ENCODE data around the gene TEP1. TPM values are rescaled to one million over a fixed set of nuclear protein-coding genes. Genes with fewer than 3 reads are reported as not detected.

The TEP1 gene
- polyA plus RNA-seq, 3 donors = 2.3 to 78.9 (median 7.1) TPM

- H3K9me3 Mint-ChIP-seq = peaks cover 0 to 9% (median 3%) of the 10 kb centered on the region in 7 donors
- Histone ChIP-seq H3K27ac (ENCODE audit: low read depth in 1 of 2, low read length in 2 of 2) (no peak overlapping the region), H4K20me1 (ENCODE audit: insufficient read depth, low read length) (no peaks in the 10 kb centered on the region), H3K4me3 (replicated peaks in 1 of 3; ENCODE audit: low read depth in 2 of 3, low read length in 3 of 3) (no peak overlapping the region), H3K36me3 (replicated peaks in 1 of 2; ENCODE audit: control insufficient read depth in 1 of 2, insufficient read depth in 2 of 2, low read length in 2 of 2) (no peaks in the 10 kb centered on the region), H2AFZ (ENCODE audit: insufficient read depth, low read depth, low read length, poor library complexity, severe bottlenecking) (no peak overlapping the region), H3K9ac (ENCODE audit: insufficient read depth, low read length, poor library complexity, severe bottlenecking) (no peak overlapping the region), H3K27me3 (ENCODE audit: control insufficient read depth in 2 of 2, insufficient read depth in 2 of 2, low read length in 2 of 2) (no peaks in the 10 kb centered on the region), H3K9me3 (replicated peaks in 1 of 2; ENCODE audit: control insufficient read depth in 1 of 2, insufficient read depth in 1 of 2, low read length in 2 of 2) (no peaks in the 10 kb centered on the region), H3K4me1 (ENCODE audit: control insufficient read depth in 1 of 2, insufficient read depth in 2 of 2, low read length in 2 of 2) (peaks cover 30 to 36% of the 10 kb centered on the region in 2 donors), H3K79me2 (ENCODE audit: insufficient read depth, low read length) (no peaks in the 10 kb centered on the region), H3K4me2 (replicated peaks; ENCODE audit: extremely low read depth, low read length, poor library complexity, severe bottlenecking) (no peak overlapping the region)
- TF ChIP-seq, protein P1, sequence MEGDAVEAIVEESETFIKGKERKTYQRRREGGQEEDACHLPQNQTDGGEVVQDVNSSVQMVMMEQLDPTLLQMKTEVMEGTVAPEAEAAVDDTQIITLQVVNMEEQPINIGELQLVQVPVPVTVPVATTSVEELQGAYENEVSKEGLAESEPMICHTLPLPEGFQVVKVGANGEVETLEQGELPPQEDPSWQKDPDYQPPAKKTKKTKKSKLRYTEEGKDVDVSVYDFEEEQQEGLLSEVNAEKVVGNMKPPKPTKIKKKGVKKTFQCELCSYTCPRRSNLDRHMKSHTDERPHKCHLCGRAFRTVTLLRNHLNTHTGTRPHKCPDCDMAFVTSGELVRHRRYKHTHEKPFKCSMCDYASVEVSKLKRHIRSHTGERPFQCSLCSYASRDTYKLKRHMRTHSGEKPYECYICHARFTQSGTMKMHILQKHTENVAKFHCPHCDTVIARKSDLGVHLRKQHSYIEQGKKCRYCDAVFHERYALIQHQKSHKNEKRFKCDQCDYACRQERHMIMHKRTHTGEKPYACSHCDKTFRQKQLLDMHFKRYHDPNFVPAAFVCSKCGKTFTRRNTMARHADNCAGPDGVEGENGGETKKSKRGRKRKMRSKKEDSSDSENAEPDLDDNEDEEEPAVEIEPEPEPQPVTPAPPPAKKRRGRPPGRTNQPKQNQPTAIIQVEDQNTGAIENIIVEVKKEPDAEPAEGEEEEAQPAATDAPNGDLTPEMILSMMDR (IDR thresholded peaks at IDR 0.05) = no peak
- peaks cover 0 to 2% of the 10 kb centered on the region in 2 donors for H3K36me3 Mint-ChIP-seq
- H3K27me3 Mint-ChIP-seq (ENCODE audit: low read depth in 3 of 3) = peaks cover 0 to 5% (median 0%) of the 10 kb centered on the region in 3 donors
- DNase-seq = no peak
- H3K4me1 Mint-ChIP-seq = peaks cover 41% of the 10 kb centered on the region
- 100% methylated on average over 1 of the region's 4 CpGs for WGBS (ENCODE audit: insufficient coverage)
- intact Hi-C loops (cut with micrococcal nuclease) = no loop called here
- H3K27ac Mint-ChIP-seq = no peak overlapping the region
- no peak overlapping the region for H3K4me3 Mint-ChIP-seq
Measured at GRCh38 chr14:20436363-20436755, 23.1 kb upstream of the TEP1 start.

DNA sequence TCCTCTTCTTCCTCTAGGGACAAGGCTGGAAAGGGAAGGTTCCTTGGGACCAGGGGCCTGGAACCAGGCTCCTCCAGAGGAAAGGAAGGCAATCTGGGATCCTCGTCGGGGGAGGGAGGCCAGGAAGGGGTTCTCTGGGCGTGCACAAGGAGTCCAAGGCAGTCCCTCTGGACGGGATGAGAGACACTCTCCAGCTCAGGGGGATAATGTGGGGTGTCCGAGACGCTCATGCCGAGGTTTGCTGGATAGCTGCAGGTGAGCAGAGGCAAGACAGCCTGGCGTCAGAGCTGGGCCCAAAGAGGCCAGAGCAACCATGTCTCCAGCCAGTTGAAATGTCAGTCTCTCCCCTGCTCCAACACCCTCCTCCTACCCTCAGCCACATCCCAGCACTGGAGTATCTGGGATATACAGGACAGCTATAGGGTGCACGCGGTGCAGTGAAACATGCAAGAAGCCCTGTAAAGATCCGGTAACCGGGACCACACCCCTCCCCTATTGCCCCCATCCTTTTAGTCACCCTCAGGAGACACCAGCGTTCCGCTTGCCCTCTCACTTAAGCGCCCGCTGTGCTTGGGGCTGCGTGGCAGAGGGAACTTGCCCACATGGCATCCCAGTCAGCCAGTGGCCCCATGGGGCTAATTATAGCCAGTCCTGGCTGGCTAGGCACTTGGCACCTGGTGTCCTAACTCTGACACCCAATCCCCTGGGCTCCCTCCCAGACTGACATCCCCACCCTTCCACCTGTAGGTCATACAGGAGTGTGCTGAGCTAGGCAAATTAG, 22.5 kb upstream of the TEP1 start, which contains the start of gene KLHL33:
Gene KLHL33 (minus strand): TSS at position 585 of the 781 bp plus-strand sequence. CDS start 355 bp downstream, at position 230.
- no peaks in the 10 kb centered on the region for H3K36me3 ChIP-seq (replicated peaks in 1 of 2; ENCODE audit: control insufficient read depth in 1 of 2, insufficient read depth in 2 of 2, low read length in 2 of 2)
- TF ChIP-seq, protein P1 (IDR thresholded peaks at IDR 0.05) = no peak
- no peak within 1 kb of the TSS for H2AFZ ChIP-seq (ENCODE audit: insufficient read depth, low read depth, low read length, poor library complexity, severe bottlenecking)
- no peaks in the 10 kb centered on the region for H3K9me3 ChIP-seq (replicated peaks in 1 of 2; ENCODE audit: control insufficient read depth in 1 of 2, insufficient read depth in 1 of 2, low read length in 2 of 2)
- no peaks in the 10 kb centered on the region for H3K27me3 ChIP-seq (ENCODE audit: control insufficient read depth in 2 of 2, insufficient read depth in 2 of 2, low read length in 2 of 2)
- no peak within 1 kb of the TSS for H3K4me2 ChIP-seq (replicated peaks; ENCODE audit: extremely low read depth, low read length, poor library complexity, severe bottlenecking)
- H3K4me1 Mint-ChIP-seq = peaks cover 39% of the 10 kb centered on the region
- peaks cover 0 to 2% of the 10 kb centered on the region in 2 donors for H3K36me3 Mint-ChIP-seq
- 98% methylated on average over 17 of the region's 17 CpGs for WGBS (ENCODE audit: insufficient coverage)
- H3K27ac ChIP-seq (ENCODE audit: low read depth in 1 of 2, low read length in 2 of 2) = no peak within 1 kb of the TSS
- H3K79me2 ChIP-seq (ENCODE audit: insufficient read depth, low read length) = no peaks in the 10 kb centered on the region
- H3K9ac ChIP-seq (ENCODE audit: insufficient read depth, low read length, poor library complexity, severe bottlenecking) = no peak within 1 kb of the TSS
- no peak within 1 kb of the TSS for H3K4me3 ChIP-seq (replicated peaks in 1 of 3; ENCODE audit: low read depth in 2 of 3, low read length in 3 of 3)
- H3K27me3 Mint-ChIP-seq (ENCODE audit: low read depth in 3 of 3) = peaks cover 0 to 5% (median 0%) of the 10 kb centered on the region in 3 donors
- H3K9me3 Mint-ChIP-seq = peaks cover 0 to 8% (median 3%) of the 10 kb centered on the region in 7 donors
- no peak for DNase-seq
- H3K27ac Mint-ChIP-seq = peak within 1 kb of the TSS in 1 of 7 donors; percentile 75
- H4K20me1 ChIP-seq (ENCODE audit: insufficient read depth, low read length) = no peaks in the 10 kb centered on the region
- no peak within 1 kb of the TSS for H3K4me3 Mint-ChIP-seq
- intact Hi-C loops (cut with micrococcal nuclease) = no loop called here
- peaks cover 25 to 31% of the 10 kb centered on the region in 2 donors for H3K4me1 ChIP-seq (ENCODE audit: control insufficient read depth in 1 of 2, insufficient read depth in 2 of 2, low read length in 2 of 2)

Measured in CD14-positive monocyte (primary cell).